Stimulated activated CD4-positive, alpha-beta T cell treated with anti-CD3 and anti-CD28 coated beads, Interleukin-15, amount 100 ng/mL, for 24 hours (primary cell): ENCODE data around the gene RASSF7.
A peak's percentile ranks its signal among the peaks of the same experiment; 100 is the strongest.
"Not testable (repeated sequence)": the region's sequence is repeated elsewhere in the genome, so short reads cannot be mapped to it uniquely, and the experiment has no call there.

Experiments used
- DNase-seq: peaks from one replicate; pipeline ENCODE4 v3.0.0-alpha.2; 2020

The RASSF7 gene

DNA sequence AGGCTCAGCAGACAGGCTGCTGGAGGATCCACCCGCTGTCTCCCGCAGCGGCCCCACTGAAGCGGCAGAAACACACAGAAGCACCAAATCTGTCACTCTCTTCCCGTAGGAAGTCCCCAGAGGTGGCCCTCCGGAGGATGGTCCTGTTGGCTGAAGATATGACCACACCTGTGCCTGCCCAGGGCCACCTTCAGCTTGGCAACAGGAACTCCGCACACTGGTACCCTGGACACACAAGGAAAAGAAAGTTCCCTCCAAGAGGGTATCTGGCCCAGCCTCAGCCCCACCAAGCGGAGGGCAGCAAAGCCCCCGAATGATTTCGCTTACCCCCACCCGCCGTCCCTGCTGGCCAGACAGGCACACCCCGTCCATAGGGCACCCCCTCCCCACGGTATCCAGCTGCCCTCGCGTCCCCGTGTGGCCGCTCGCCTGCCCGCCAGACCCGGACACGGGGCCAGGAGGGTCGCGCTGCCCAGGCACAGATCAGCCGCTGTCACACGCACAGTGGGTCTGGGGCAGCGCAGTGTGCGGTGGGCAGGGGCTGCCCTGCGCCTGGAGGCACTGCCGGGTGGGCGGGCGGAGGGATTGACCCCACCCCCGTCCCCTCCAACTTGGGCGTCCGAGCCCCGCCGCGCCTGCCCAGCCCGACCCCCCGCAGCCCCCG is 7.0 kb downstream of the RASSF7 start:
- DNase-seq, result no peak

- DNase-seq, result peak; percentile 94
Measured at GRCh38 chr11:568306-569157, 7.8 kb downstream of the RASSF7 start.

DNA sequence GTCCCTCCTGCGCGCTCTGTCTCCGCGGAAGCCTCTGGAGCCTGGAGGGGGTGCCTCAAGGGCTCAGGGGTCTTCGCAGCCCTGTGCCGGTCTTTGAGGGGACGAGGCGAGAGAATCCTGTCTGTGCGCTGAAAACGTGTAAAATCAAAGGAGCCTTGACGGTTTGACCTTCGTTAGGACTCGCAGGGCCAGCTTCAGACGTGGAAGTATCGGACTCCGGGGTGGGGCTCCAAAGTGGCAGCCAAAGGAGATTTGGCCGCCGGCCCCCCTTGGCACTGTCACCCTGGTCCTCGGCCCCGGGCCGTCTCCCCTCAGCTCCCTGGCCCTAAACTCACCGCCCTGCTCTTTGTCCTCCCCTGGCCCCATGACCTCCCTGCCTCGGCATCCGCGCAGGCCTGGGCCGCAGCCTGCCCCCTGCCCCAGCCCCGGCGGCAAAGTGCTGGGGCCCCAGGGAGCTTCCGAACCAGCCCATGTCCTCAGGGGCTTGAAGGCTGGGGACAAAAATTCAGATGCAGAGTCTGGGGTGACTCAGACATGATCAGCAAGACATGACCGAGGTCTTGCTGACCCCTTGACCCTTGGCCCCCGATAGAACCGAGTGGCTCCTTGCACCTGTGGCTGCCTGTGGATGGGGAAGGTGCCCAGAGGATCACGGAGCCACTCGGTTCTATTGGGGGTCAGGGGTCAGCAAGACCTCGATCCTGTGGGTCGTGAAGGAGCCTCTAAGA is 8.6 kb downstream of the RASSF7 start:
- no peak for DNase-seq

- no peak for DNase-seq
Measured at GRCh38 chr11:571802-572185, 11.0 kb downstream of the RASSF7 start.

GRCh38 chr11:573146-573759 is 12.5 kb downstream of the RASSF7 start:
- no peak for DNase-seq

DNA sequence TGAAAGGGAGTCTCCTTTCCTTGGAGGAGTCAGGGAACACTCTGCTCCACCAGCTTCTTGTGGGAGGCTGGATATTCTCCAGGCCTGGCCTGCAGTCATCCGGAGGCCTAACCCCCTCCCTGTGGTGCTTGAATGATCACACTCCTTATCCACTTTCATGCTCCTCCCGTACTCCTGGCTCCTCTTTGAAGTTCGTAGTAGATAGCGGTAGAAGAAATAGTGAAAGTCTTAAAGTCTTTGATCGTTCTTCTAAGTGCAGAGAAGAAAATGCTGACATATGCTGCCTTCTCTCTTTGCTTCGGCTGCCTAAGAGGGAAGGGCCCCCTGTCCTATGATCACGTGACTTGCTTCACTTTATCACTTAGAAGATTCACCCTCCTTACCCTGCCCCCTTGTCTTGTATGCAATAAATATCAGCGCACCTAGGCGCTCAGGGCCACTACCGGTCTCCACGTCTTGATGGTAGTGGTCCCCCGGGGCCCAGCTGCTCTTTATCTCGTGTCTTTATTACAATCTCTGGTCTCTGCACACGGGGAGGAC is 13.3 kb downstream of the RASSF7 start:
- not testable (repeated sequence) for DNase-seq

GRCh38 chr11:574632-575312 is 14.0 kb downstream of the RASSF7 start:
- DNase-seq, result peak; percentile 37

GRCh38 chr11:575313-575995 is 14.7 kb downstream of the RASSF7 start:
- DNase-seq, result no peak

- peak; percentile 96 for DNase-seq
Measured at GRCh38 chr11:575996-576768, 15.4 kb downstream of the RASSF7 start, which contains the start of gene PHRF1. PHRF1 (plus strand) TSS chr11:576470; CDS start chr11:581513, 5,043 bp downstream.

- DNase-seq, result no peak
Measured at GRCh38 chr11:576811-577610, 16.2 kb downstream of the RASSF7 start.

- no peak for DNase-seq
Measured at GRCh38 chr11:577611-577894, 16.8 kb downstream of the RASSF7 start.

GRCh38 chr11:578276-579035 is 17.7 kb downstream of the RASSF7 start:
- no peak for DNase-seq

- DNase-seq, result no peak
Measured at GRCh38 chr11:579830-580601, 19.2 kb downstream of the RASSF7 start.

- no peak for DNase-seq
Measured at GRCh38 chr11:581342-581741, 20.6 kb downstream of the RASSF7 start.

- no peak for DNase-seq
Measured at GRCh38 chr11:581752-582151, 21.0 kb downstream of the RASSF7 start.

- DNase-seq, result no peak
Measured at GRCh38 chr11:584287-584686, 23.5 kb downstream of the RASSF7 start.

GRCh38 chr11:586376-587316 is 25.9 kb downstream of the RASSF7 start:
- DNase-seq, result no peak
